HG03460 (cell line): ENCODE results near the gene OR6S1.
"Not testable (repeated sequence)": the region's sequence is repeated elsewhere in the genome, so short reads cannot be mapped to it uniquely, and the experiment has no call there.

Experiments used
- ATAC-seq: cut with Tn5 transposase; IDR thresholded peaks from one replicate; pipeline ENCODE4 v1.9.1; 2021; ENCODE audit not compliant: unreplicated experiment

Gene OR6S1

DNA sequence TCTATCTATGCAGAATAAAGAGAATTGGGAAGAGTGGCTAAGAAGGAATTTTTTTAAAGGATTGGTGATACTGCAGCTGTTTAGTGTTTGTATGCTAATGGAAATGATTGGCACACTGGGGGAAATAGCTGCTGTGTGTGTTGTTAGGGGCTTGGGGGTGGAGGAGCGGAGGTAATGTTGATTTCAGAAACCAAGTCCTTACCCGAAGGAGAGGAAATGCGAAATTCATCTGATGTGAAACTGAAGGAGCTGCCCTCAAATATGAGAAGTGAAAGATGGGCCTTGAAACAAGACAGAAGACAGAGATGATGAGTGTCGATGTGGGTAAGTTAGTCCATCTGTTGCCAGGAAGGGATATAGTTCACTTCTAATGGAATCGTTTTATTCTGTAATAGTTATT, 29.1 kb downstream of the OR6S1 start:
- ATAC-seq: peak; percentile 23

DNA sequence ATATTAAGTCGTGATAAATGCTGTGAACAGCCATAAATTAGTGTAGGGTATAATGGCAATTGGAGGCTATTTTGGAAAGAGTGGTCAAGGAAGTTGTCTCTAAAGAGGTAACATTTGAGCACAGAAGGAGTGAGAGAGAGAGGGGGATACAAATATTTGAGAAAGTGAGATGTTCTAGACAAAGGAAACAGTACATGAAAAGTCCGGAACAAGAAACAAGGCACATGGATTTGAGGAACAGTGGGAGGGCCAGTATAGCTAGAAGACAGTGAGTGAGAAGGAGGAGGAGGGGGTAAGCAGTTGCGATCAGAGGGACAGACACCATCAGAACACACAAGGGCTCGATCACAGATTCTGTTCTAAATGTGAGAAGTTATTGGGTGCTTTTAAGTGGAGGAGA, 30.2 kb downstream of the OR6S1 start:
- no peak for ATAC-seq

DNA sequence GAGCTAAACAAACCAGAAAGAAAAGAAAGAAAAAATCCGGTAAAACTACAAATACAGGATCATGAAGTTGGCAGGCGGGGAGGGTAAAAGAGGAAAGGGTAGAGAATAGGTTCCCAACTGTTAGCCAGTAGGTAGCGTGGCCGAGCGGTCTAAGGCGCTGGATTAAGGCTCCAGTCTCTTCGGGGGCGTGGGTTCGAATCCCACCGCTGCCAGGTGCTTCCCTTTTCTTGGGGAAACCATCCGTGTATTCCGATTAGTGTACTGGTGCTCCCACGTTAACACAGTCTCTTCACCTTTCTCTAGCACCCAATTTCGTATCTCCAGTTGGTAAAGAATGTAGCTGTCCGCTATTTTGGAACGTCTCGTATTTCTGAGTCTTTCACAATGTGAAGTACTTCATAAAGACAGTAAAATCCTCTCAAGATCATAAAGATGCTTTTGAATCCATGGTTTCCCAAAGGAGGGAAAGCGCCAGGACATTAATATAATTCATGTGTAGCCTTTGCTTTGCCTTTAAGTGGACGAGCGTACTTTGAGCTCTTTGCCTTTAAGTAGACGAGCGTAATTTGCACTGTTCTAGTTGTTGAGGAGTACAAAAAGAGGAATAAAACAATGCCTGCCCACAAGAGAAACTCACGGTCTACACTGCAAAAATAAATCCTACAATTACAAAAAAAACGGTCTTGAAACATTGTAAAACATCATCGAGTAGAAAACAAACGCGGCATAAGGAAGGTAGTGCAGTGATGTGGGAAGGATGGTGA, 31.3 kb downstream of the OR6S1 start:
- ATAC-seq: no peak

DNA sequence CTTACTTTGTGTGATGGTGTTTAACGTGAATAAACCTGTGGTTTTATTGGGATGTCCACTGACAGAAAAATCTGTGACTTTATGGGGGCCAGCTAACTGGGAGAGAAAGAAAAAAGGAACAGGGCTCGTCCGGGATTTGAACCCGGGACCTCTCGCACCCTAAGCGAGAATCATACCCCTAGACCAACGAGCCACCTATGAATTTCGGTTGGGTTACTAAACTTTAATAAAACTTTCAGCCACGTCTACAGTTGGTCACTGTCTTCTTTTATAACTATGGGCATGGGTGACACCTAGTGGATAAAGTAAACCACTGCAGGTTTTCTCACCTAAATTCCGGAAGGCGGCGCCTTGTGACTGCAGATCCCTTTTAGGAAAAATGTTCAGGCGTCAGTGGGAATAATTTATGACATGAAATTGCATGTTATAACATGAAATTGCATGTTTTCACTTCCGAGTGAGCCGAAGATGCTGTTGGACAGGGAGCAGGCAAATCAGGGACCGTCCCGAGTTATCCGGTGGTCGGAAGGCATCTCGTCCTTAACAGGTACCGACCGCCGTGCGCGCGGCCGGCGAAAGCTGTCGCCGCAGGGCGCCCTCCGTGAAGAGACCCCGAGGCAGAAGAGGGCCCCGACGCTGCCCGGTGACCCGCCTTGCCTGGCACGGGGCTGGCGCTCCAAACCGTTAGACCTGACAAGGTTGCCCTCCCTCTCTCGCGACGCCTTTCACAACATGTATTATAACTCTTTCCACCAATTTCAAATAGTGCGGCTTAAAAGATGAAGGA, 32.1 kb downstream of the OR6S1 start:
- ATAC-seq: no peak

DNA sequence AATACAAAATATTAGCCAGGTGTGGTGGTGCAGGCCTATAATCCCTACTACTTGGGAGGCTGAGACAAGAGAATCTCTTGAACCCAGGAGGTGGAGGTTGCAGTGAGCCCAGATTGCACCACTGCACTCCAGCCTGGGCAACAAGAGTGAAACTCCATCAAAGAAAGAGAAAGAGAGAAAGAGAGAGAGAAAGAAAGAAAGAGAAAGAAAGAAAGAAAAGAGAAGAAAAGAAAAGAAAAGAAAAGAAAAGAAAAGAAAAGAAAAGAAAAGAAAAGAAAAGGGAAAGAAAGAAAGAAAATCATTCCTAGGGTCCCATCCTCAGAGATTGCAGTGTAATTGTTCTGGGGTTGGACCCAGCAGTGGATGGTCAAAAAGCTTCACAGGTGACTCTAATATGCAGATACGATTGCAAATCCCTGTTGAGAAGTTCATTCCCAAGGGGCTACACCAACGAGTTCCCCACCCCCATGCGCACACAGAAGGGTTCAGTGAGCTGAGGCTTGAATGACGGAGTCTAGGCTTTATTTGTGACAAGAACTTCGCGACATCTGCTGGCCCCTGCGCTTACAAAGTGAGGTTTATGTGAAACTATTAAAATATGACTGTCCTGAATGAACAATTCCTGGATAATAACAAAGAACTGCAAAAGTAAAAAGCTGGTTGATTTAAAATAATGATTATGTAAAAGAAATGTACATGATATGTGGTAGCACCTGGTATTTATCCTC, 32.9 kb downstream of the OR6S1 start:
- ATAC-seq: no peak

DNA sequence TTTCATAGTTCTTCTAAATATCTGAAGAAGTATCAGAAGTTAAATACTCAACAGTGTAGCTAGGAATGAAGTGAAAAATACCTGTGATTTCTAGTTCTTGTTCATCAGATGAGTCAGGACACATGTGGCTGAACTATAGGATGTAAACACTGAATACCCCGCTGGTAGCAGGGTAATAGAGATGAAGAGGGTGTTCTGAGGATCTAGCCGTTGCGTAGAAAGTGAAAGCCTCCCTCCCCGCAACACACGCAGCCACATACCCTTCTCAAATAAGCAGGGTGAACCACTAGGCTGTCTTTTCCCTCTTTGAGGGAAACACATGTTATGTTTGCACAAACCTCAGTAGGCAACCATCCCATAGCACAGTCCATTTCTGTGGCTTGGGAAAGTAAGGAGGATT, 33.9 kb downstream of the OR6S1 start:
- no peak for ATAC-seq

DNA sequence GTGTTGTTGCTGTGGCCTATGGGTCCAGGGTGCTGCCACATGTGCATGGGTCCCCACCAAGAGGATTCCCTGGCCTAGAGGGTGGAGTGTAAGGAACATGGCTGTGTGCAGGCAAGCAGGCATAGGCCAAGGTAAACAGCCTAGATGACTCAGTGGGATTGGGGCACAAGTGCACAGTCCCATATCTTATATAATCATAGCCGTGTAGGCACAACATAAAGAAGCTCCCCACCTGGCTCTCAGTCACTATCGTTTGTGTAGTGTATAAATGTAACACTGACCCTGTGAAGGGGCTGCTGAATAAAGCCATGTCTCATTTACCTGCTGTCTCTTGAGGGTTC, 34.6 kb downstream of the OR6S1 start:
- ATAC-seq: no peak

DNA sequence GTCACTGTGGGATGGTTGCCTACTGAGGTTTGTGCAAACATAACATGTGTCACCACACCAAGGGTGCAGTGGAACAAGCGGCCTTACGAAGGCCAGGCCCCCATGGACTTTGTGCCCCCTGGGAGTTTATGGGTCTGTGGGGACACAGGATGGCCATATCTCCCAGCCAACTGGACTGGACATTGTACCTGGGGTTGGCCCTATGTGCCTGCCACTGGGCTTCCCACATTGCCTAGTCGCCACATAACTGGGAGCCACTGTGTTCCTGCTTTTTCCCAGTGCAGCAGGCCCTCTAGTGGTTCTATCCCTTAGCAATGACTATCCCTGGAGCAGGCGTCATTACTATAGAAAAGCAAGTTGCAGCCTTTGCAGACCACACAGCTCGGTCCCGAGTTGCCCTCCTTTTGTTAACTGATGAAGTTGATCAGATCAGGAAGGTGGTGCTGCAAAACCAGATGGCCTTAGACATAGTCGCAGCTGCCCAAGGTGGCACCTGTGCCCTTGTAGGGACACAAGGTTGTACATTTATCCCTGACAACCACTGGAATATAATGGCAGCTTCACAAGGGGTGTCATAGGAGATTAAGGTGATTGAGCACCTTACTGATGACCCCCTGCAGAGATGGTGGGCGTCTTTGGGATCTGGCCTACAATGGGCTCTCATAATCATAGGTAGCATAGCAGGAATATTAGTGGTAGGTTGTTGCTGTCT, 35.1 kb downstream of the OR6S1 start:
- no peak for ATAC-seq

DNA sequence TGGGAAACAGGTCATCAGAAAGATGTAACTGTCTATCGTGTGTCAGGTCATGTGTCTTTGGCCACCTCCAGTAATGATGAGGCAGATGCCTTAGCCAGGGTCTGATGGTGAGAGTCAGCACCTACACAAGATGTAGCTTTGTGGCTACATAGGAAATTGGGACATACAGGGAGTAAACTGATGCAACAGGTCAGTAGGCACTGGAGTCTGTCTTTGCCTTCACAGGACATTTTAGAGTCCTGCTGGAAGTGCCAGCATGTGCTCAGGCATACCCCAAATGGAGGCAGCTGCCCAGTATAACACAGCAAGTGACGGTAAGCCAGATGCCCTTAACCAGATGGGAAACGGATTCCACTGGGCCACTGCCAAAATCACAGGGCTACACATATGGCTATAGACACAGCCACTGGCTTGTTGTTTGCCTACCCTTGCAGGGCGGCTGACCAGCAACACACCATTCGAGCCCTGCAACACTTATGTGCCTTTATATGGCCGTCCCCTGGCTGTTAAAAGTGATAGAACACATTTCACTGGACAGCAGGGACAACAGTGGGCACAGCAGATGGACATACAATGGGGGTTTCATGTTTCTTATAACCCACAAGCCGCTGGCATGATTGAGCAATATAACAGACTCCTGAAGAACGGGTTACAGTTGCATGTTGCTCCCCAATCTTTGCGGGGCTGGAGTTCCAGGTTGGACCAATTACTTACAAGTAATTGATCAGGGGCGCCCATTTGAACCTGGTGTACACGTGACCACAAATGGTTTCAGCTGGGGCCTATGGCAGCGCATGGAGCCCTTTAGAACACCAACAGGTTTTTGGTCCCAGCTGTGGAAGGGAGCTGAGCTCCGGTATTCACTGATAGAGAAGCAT, 37.4 kb downstream of the OR6S1 start:
- no peak for ATAC-seq

DNA sequence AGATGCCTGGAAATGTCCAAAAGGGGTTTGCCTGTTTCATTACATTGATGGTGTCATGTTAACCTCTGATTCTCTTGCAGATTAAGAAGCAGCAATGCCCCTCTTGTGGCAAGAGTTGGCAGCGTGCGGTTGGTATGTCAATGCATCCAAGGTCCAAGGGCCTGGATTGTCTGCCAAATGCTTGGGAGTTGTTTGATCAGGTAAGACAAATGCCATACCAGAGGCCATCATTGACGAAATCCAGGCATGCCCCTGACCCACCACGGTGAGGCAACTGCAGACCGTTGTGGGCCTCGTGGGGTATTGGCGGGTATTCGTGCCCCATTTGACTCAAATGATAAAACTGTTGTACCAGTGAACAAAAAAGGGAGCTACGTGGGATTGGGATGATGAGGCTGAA, 38.9 kb downstream of the OR6S1 start:
- no peak for ATAC-seq

DNA sequence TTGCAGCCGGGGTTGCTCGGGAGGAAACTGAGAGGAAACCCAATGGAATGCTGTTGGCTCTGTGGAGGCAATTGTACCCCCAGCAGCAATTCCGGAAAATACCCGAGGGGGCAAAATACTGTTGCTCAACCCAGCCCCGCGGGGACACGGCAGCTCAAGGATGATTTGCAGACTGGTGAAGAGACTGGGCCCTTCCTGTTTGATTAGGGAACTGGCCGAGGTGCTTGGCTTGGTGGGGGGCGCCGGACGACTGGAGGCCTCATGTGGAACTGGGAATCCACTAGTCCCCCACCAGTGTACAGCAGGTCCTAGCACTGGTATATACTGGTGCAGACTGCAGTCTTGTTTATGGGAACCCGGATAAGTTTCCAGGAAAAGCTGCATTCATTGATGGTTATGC, 40.0 kb downstream of the OR6S1 start:
- ATAC-seq: no peak

DNA sequence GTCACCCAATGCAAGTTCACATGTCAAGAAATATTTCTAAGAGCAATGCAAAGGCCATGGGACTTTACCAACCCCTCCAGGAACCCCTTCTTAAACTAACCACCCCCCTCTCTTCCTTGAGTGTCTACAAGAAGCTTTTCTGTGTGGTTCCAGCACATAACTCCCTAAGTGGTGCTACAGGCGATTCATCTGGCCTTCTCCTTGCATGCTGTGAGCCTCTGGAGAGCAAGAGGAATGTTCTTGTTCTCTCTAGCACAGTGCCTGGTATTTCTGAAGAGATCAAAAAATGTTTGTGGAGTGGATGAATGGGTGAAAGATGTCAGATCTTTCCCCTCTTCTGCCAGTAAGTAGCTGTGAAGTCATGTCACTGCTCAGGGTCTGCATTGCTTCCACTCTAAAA, 44.4 kb downstream of the OR6S1 start:
- no peak for ATAC-seq

DNA sequence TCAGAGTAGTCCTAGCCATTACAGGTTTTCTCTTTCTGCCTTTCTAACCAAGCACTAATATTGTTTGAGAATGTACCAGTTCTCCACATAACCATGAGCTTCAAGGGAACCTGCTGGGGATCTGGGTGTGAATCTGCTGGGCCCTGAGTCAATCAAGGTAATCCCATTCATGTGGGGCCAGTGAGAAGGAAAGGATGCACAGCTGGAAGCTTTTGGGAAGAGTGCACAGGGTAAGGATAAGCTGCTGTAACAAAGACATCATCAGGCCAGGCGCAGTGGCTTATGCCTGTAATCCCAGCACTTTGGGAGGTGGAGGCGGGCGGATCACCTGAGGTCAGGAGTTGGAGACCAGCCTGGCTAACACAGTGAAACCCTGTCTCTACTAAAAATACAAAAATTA, 45.8 kb downstream of the OR6S1 start:
- not testable (repeated sequence) for ATAC-seq

DNA sequence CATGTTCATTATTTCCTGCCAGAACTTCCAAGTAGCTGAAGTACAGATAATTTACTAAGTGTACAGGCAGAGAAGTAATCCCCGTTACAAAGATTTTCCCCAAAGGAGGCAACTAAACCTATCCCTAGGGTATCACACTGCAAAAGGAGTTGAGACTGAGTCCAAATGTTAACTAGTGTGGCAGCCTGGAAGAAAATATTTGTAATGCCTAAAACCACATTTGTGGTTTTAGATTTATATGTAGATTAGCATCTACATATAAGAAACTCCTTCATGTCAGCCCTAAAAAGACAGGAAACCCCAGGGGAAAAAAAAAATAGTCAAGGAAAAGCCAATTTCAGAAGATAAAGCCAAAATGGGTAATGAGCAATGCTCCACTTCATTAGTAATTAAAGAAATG, 48.9 kb downstream of the OR6S1 start:
- ATAC-seq: no peak

DNA sequence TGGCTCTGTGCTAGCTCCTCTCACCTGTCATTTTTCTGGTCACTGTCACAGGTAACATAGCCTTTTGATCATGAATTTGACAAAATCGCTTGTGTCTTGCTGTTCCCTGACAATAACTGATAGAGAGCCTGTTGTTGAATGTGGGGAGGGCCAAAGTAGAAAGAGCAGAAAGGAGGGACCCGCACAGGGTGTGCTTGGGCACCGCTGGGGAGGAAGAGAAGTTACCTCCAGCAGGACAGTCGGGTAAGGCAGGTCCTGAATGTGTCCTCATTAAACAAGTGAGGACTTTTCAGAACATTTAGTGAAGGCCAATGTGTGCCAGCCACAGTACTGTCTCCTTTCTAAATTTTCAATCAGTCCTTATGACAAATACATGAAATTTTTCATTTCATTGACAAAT, 50.3 kb downstream of the OR6S1 start, which contains the start of gene RNASE12:
Gene RNASE12 (minus strand): TSS at position 142 of the 400 bp plus-strand sequence. CDS start 653 bp downstream, outside the sequence.
- ATAC-seq: no peak
